Uterus (tissue), 2 donors: ENCODE results near the gene FGF16.

Experiments used
- POLR2A ChIP-seq, 2 donors: fragments of 450-650 bp; IDR thresholded peaks; one replicate each; pipeline ENCODE4 v1.6.1; 2016; ENCODE audit warnings: antibody characterized with exemption in 2 of 2, mild to moderate bottlenecking in 1 of 2, moderate library complexity in 1 of 2
- TF ChIP-seq, protein P1 (sequence below), 4 experiments: fragments of 200-600 bp in 2 of 4; fragments of 450-650 bp in 2 of 4; sonication (generic) in 2 of 4; IDR thresholded peaks; one replicate each; pipeline ENCODE4 v1.5.1; 2016 to 2019; ENCODE audit warnings: antibody characterized with exemption in 4 of 4, mild to moderate bottlenecking in 2 of 4, moderate library complexity in 1 of 4

DNA sequence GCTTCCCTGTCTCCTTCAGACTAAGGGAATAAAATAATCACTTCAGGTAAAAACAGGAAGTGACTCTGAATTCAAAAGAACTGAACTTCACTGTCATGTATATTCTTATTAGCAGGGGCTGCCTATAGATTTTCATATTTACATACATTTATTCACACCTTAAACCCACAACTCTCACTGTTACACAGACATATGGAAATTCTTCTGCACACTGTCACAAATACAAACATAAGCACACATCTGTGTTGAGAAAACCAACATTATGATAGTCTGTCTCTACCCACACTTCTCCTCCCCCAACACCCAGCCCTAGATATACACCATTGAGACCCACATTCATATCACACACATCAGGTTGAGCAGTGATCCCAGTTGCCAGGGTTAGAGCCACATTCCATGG is 5.7 kb upstream of the FGF16 start:
- TF ChIP-seq POLR2A (IDR thresholded peaks at IDR 0.05) = no peak
- TF ChIP-seq, protein P1, sequence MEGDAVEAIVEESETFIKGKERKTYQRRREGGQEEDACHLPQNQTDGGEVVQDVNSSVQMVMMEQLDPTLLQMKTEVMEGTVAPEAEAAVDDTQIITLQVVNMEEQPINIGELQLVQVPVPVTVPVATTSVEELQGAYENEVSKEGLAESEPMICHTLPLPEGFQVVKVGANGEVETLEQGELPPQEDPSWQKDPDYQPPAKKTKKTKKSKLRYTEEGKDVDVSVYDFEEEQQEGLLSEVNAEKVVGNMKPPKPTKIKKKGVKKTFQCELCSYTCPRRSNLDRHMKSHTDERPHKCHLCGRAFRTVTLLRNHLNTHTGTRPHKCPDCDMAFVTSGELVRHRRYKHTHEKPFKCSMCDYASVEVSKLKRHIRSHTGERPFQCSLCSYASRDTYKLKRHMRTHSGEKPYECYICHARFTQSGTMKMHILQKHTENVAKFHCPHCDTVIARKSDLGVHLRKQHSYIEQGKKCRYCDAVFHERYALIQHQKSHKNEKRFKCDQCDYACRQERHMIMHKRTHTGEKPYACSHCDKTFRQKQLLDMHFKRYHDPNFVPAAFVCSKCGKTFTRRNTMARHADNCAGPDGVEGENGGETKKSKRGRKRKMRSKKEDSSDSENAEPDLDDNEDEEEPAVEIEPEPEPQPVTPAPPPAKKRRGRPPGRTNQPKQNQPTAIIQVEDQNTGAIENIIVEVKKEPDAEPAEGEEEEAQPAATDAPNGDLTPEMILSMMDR (IDR thresholded peaks at IDR 0.05) = no peak
